Measurements from ENCODE around the gene NAV3. TPM values are rescaled to one million over a fixed set of nuclear protein-coding genes. Genes with fewer than 3 reads are reported as not detected.

The NAV3 gene
- total and polyA plus RNA-seq, 2 of the 4 experiments (the other 2 are of a cell fraction): 25.5 to 106 TPM

DNA sequence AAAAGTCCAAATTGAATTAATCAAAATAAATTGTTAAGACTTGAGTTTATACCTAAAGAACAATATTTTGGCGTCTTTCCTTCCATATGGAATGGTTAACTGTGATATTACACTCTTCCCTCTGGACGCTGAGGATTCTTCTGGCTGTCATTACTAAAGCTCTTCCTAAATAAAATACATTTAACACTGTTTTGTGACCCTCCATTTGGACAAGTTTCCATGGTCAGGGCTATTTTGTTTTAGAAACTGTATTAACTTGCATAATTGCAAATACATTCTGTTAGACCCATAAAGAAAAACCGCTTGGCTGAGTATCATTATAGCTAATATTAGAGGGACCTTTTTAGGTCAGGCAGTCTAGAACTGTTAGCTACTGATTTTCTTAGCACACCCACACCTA is 87.4 kb downstream of the NAV3 start:
- Histone ChIP-seq H3K56ac (ENCODE audit: extremely low read depth, insufficient read depth, low read length) (no peak overlapping the region), H2BK5ac (ENCODE audit: low read depth, low read length, poor library complexity, severe bottlenecking) (no peak overlapping the region), H3K4me3 (ENCODE audit: insufficient read depth, low read depth, low read length) (no peak overlapping the region), H3K9me1 (ENCODE audit: insufficient read depth, low read length) (no peaks in the 10 kb centered on the region; the same call in 1 of the 2 replicates), H3K27ac (ENCODE audit: insufficient read depth, low read length) (no peak overlapping the region), H3K14ac (replicated peaks; ENCODE audit: low read depth, low read length) (no peak overlapping the region), H3K4ac (ENCODE audit: low read depth, low read length) (no peak overlapping the region), H3K23ac (ENCODE audit: low read depth, low read length) (no peak overlapping the region), H3K36me3 (ENCODE audit: control insufficient read depth, insufficient read depth, low read length) (no peaks in the 10 kb centered on the region), H3K27me3 (ENCODE audit: control insufficient read depth, insufficient read depth, low read length) (no peaks in the 10 kb centered on the region; the same call in 1 of the 2 replicates), H2BK20ac (ENCODE audit: low read depth, low read length) (no peak overlapping the region), H4K8ac (ENCODE audit: low read depth in 2 of 2, low read length in 2 of 2) (no peak overlapping the region), H2AK9ac (replicated peaks; ENCODE audit: low read depth, low read length, poor library complexity) (no peak overlapping the region), H3K18ac (ENCODE audit: low read depth, low read length) (no peak overlapping the region), H4K20me1 (ENCODE audit: insufficient read depth, low read length) (no peaks in the 10 kb centered on the region), H4K91ac (ENCODE audit: insufficient read depth, low read depth, low read length) (no peak overlapping the region), H2BK120ac (ENCODE audit: low read depth, low read length) (no peak overlapping the region), H2AFZ (replicated peaks; ENCODE audit: low read length, poor library complexity) (no peak overlapping the region), H2AK5ac (ENCODE audit: low read depth, low read length) (no peak overlapping the region), H3K4me1 (ENCODE audit: control insufficient read depth, insufficient read depth, low read length) (no peaks in the 10 kb centered on the region), H3K9me3 (ENCODE audit: control insufficient read depth, insufficient read depth, low read length) (no peaks in the 10 kb centered on the region), H2BK15ac (ENCODE audit: low read depth, low read length) (no peak overlapping the region), H4K5ac (ENCODE audit: low read depth, low read length) (no peak overlapping the region), H3K4me2 (ENCODE audit: low read depth, low read length) (no peak overlapping the region), H3K79me1 (ENCODE audit: low read depth in 1 of 2, low read length in 2 of 2) (no peaks in the 10 kb centered on the region), H3K9ac (ENCODE audit: low read depth, low read length) (no peak overlapping the region)
- intact Hi-C loops (cut with micrococcal nuclease): no loop called here
- in situ Hi-C loops (cut with MboI; ENCODE audit: low sequenced_read_pairs): no loop called here
- ATAC-seq (ENCODE audit: low read depth) (no peak), DNase-seq (no peak)
- POLR2A ChIA-PET (ENCODE audit: unreplicated experiment): no interaction called here
- WGBS, 2 experiments (ENCODE audit: extremely low coverage in 2 of 2, insufficient read length in 1 of 2): no CpG with 5 or more reads among the region's 3 CpGs
- no TSS peak for BruUV-seq (replicated peaks)
- TF ChIP-seq FOS (IDR thresholded peaks at IDR 0.05; ENCODE audit: low read depth, low read length) (no peak), MAZ (IDR thresholded peaks at IDR 0.05; ENCODE audit: borderline replicate concordance, low read depth, low read length) (no peak), MXI1 (IDR thresholded peaks at IDR 0.05; ENCODE audit: borderline replicate concordance, low read depth, low read length) (no peak), POLR2A (IDR thresholded peaks at IDR 0.05; ENCODE audit: low read depth, low read length) (no peak), MAFK (IDR thresholded peaks at IDR 0.05; ENCODE audit: low read depth, low read length) (no peak), NFE2L2 (IDR thresholded peaks at IDR 0.05; ENCODE audit: low read depth, low read length) (no peak), SMC3 (IDR thresholded peaks at IDR 0.05; ENCODE audit: low read depth, low read length) (no peak), RAD21 (IDR thresholded peaks at IDR 0.05; ENCODE audit: low read length) (no peak), RCOR1 (IDR thresholded peaks at IDR 0.05; ENCODE audit: insufficient replicate concordance, low read length) (no peak), CEBPB (IDR thresholded peaks at IDR 0.05; ENCODE audit: low read depth, low read length) (no peak), CHD1 (IDR thresholded peaks at IDR 0.05; ENCODE audit: low read depth, low read length) (no peak), BHLHE40 (IDR thresholded peaks at IDR 0.05; ENCODE audit: low read depth, low read length) (no peak), RFX5 (IDR thresholded peaks at IDR 0.05; ENCODE audit: low read depth, low read length) (no peak)
- TF ChIP-seq, protein P1, sequence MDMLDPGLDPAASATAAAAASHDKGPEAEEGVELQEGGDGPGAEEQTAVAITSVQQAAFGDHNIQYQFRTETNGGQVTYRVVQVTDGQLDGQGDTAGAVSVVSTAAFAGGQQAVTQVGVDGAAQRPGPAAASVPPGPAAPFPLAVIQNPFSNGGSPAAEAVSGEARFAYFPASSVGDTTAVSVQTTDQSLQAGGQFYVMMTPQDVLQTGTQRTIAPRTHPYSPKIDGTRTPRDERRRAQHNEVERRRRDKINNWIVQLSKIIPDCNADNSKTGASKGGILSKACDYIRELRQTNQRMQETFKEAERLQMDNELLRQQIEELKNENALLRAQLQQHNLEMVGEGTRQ (IDR thresholded peaks at IDR 0.05; ENCODE audit: low read depth, low read length): no peak
- TF ChIP-seq, protein P2, sequence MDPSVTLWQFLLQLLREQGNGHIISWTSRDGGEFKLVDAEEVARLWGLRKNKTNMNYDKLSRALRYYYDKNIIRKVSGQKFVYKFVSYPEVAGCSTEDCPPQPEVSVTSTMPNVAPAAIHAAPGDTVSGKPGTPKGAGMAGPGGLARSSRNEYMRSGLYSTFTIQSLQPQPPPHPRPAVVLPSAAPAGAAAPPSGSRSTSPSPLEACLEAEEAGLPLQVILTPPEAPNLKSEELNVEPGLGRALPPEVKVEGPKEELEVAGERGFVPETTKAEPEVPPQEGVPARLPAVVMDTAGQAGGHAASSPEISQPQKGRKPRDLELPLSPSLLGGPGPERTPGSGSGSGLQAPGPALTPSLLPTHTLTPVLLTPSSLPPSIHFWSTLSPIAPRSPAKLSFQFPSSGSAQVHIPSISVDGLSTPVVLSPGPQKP (IDR thresholded peaks at IDR 0.05; ENCODE audit: borderline replicate concordance, low read depth, low read length): no peak
- TF ChIP-seq, protein P3, sequence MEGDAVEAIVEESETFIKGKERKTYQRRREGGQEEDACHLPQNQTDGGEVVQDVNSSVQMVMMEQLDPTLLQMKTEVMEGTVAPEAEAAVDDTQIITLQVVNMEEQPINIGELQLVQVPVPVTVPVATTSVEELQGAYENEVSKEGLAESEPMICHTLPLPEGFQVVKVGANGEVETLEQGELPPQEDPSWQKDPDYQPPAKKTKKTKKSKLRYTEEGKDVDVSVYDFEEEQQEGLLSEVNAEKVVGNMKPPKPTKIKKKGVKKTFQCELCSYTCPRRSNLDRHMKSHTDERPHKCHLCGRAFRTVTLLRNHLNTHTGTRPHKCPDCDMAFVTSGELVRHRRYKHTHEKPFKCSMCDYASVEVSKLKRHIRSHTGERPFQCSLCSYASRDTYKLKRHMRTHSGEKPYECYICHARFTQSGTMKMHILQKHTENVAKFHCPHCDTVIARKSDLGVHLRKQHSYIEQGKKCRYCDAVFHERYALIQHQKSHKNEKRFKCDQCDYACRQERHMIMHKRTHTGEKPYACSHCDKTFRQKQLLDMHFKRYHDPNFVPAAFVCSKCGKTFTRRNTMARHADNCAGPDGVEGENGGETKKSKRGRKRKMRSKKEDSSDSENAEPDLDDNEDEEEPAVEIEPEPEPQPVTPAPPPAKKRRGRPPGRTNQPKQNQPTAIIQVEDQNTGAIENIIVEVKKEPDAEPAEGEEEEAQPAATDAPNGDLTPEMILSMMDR (conservative IDR thresholded peaks at IDR 0.05; ENCODE audit: low read depth, low read length): no peak
- CTCF ChIA-PET: interaction anchor here (1.3 kb wide), 1 partner anchor 8 kb away, joined by 4 read pairs; no protein-coding TSS in a partner anchor
- dilution Hi-C loops (cut with HindIII; ENCODE audit: low sequenced_read_pairs, unreplicated experiment): no loop called here

All from IMR-90 (cell line).